Vagina (tissue), 2 donors: Measurements from ENCODE around the gene SLC17A2. TPM values are rescaled to one million over a fixed set of nuclear protein-coding genes. Genes with fewer than 3 reads are reported as not detected.
"Not testable (repeated sequence)": the region's sequence is repeated elsewhere in the genome, so short reads cannot be mapped to it uniquely, and the experiment has no call there.

Experiments
- DNase-seq, 2 donors: peaks; one replicate each; pipeline ENCODE4 v3.0.0-alpha.2; 2017; ENCODE audit errors: extremely low spot score in 2 of 2
- H3K27ac ChIP-seq: fragments of 200-600 bp; sonication (generic); one replicate; pipeline ENCODE4 v1.5.1; 2019
- H3K27me3 ChIP-seq: fragments of 200-600 bp; sonication (generic); one replicate; pipeline ENCODE4 v1.5.1; 2019
- H3K36me3 ChIP-seq, 2 donors: fragments of 200-600 bp; sonication (generic); one replicate each; pipeline ENCODE4 v1.5.1; 2017 to 2019
- H3K4me1 ChIP-seq: fragments of 200-600 bp; sonication (generic); one replicate; pipeline ENCODE4 v1.5.1; 2019
- H3K4me3 ChIP-seq, 2 donors: fragments of 200-600 bp; sonication (generic); 1 replicate in 1 of 2; 2 replicates in 1 of 2; pipeline ENCODE4 v1.5.1; 2016 to 2019
- H3K9me3 ChIP-seq: fragments of 200-600 bp; sonication (generic); one replicate; pipeline ENCODE4 v1.5.1; 2019
- CTCF ChIP-seq, 3 experiments: fragments of 450-650 bp in 2 of 3; fragments of 200-600 bp in 1 of 3; sonication (generic) in 1 of 3; IDR thresholded peaks; one replicate each; pipeline ENCODE4 v1.5.1; 2017 to 2019; ENCODE audit warnings: antibody characterized with exemption in 3 of 3, mild to moderate bottlenecking in 2 of 3, moderate library complexity in 2 of 3
- POLR2A ChIP-seq, 2 donors: fragments of 450-650 bp; IDR thresholded peaks; one replicate each; pipeline ENCODE4 v1.6.1; 2017; ENCODE audit warnings: antibody characterized with exemption in 2 of 2, mild to moderate bottlenecking in 2 of 2, moderate library complexity in 2 of 2
- POLR2AphosphoS5 ChIP-seq, 2 donors: sonication (generic); formaldehyde crosslinking; IDR thresholded peaks; one replicate each; pipeline ENCODE4 v1.9.0; 2017; ENCODE audit warnings: antibody characterized with exemption in 2 of 2, mild to moderate bottlenecking in 2 of 2, low read depth in 1 of 2; ENCODE audit not compliant: insufficient read depth in 1 of 2
- intact Hi-C: fragments of 100-400 bp; cut with DNase I; formaldehyde crosslinking; loops from one replicate; pipeline ENCODE4 v1.15.1; 2023
- total RNA-seq: library from RNA; depleted of rRNA; stranded (reverse); fragments of >200 nt; gene quantifications from one replicate; pipeline ENCODE4 v1.2.3, GENCODE V29; 2016

The SLC17A2 gene
- total RNA-seq, 1 donor from 2014 or later: not detected

GRCh38 chr6:25934156-25934555, 3.7 kb upstream of the SLC17A2 start:
- Histone ChIP-seq H3K4me1 (no peaks in the 10 kb centered on the region), H3K36me3 (no peaks in the 10 kb centered on the region), H3K27ac (no peak overlapping the region), H3K9me3 (no peaks in the 10 kb centered on the region), H3K27me3 (no peaks in the 10 kb centered on the region), H3K4me3 (no peak overlapping the region)
- intact Hi-C loops: no loop called here
- TF ChIP-seq POLR2AphosphoS5 (IDR thresholded peaks at IDR 0.05; ENCODE audit: insufficient read depth in 1 of 2, low read depth in 1 of 2) (no peak), POLR2A (IDR thresholded peaks at IDR 0.05) (no peak)
- DNase-seq: no peak

- Histone ChIP-seq H3K27me3 (no peaks in the 10 kb centered on the region), H3K4me1 (no peaks in the 10 kb centered on the region), H3K27ac (no peak overlapping the region), H3K36me3 (no peaks in the 10 kb centered on the region), H3K9me3 (no peaks in the 10 kb centered on the region), H3K4me3 (no peak overlapping the region)
- TF ChIP-seq POLR2A (IDR thresholded peaks at IDR 0.05): no peak
- intact Hi-C loops: no loop called here
- no peak for DNase-seq
These were observed 869 bp upstream of the SLC17A2 start for GRCh38 chr6:25931411-25931709.

- H3K36me3 ChIP-seq, H3K4me3 ChIP-seq, H3K27ac ChIP-seq, H3K27me3 ChIP-seq, H3K4me1 ChIP-seq, intact Hi-C loops, H3K9me3 ChIP-seq, DNase-seq: not testable (repeated sequence)
These were observed 706 bp downstream of the SLC17A2 start for GRCh38 chr6:25929785-25930184.

GRCh38 chr6:25928562-25929324, 1.7 kb downstream of the SLC17A2 start:
- Histone ChIP-seq H3K9me3 (no peaks in the 10 kb centered on the region), H3K27ac (no peak overlapping the region), H3K4me3 (no peak overlapping the region), H3K27me3 (no peaks in the 10 kb centered on the region), H3K4me1 (no peaks in the 10 kb centered on the region), H3K36me3 (no peaks in the 10 kb centered on the region)
- no peak for TF ChIP-seq POLR2A (IDR thresholded peaks at IDR 0.05)
- no peak for TF ChIP-seq CTCF (IDR thresholded peaks at IDR 0.05)
- TF ChIP-seq POLR2AphosphoS5 (IDR thresholded peaks at IDR 0.05; ENCODE audit: insufficient read depth in 1 of 2, low read depth in 1 of 2): no peak
- intact Hi-C loops: no loop called here
- DNase-seq: no peak

GRCh38 chr6:25927756-25928216, 2.7 kb downstream of the SLC17A2 start:
- intact Hi-C loops: no loop called here
- Histone ChIP-seq H3K36me3 (no peaks in the 10 kb centered on the region), H3K4me1 (no peaks in the 10 kb centered on the region), H3K9me3 (no peaks in the 10 kb centered on the region), H3K4me3 (no peak overlapping the region), H3K27me3 (no peaks in the 10 kb centered on the region), H3K27ac (no peak overlapping the region)
- no peak for TF ChIP-seq POLR2AphosphoS5 (IDR thresholded peaks at IDR 0.05; ENCODE audit: insufficient read depth in 1 of 2, low read depth in 1 of 2)
- no peak for TF ChIP-seq CTCF (IDR thresholded peaks at IDR 0.05)
- TF ChIP-seq POLR2A (IDR thresholded peaks at IDR 0.05): no peak
- no peak for DNase-seq

GRCh38 chr6:25927178-25927577, 3.3 kb downstream of the SLC17A2 start:
- no peaks in the 10 kb centered on the region for H3K4me1 ChIP-seq
- H3K4me3 ChIP-seq: no peak overlapping the region
- DNase-seq: no peak
- H3K27me3 ChIP-seq: no peaks in the 10 kb centered on the region
- no peak overlapping the region for H3K27ac ChIP-seq
- H3K9me3 ChIP-seq: no peaks in the 10 kb centered on the region
- no peak for TF ChIP-seq POLR2AphosphoS5 (IDR thresholded peaks at IDR 0.05; ENCODE audit: insufficient read depth in 1 of 2, low read depth in 1 of 2)
- TF ChIP-seq POLR2A (IDR thresholded peaks at IDR 0.05): no peak
- no peak for TF ChIP-seq CTCF (IDR thresholded peaks at IDR 0.05)
- intact Hi-C loops: no loop called here
- no peaks in the 10 kb centered on the region for H3K36me3 ChIP-seq
